Measurements from ENCODE around the gene ZNF8.

The ZNF8 gene

GRCh38 chr19:58275564-58275963 lies 3.2 kb upstream of the ZNF8 start:
- no peak overlapping the region for H3K27ac ChIP-seq
- ChIA-PET CTCF (no interaction called here), POLR2A (ENCODE audit: low non-redundant PET) (interaction anchor here (0.7 kb wide), 1 partner anchor 47 kb away, joined by 6 read pairs; the partner anchor contains the start of gene ZNF544)
- TF ChIP-seq CTCF (conservative IDR thresholded peaks at IDR 0.05; ENCODE audit: low read depth), result no peak
- no peak for DNase-seq (ENCODE audit: low spot score)

DNA sequence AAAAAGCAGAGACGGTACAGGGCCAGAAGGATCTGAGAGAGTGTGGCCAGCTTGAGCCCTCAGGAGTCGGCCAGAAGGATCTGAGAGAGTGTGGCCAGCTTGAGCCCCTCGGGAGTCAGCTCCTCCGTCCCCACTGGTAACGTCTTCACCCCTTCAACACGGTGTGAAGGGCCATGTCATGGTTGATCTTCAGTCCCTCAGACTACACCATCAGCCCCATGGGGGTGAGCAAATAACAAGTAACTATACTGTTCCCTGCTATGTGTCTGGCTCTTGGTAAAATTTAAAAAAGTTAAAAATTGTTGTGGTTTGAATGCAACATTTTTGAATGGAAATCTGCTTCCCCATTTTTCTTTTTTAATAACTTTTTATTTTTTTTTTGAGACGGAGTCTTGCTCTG lies 1.6 kb upstream of the ZNF8 start:
- peak overlapping the region; percentile 91; the same call in 1 of the 2 replicates for H3K27ac ChIP-seq
- DNase-seq (ENCODE audit: low spot score), result no peak
- TF ChIP-seq CTCF (conservative IDR thresholded peaks at IDR 0.05; ENCODE audit: low read depth), result no peak
- ChIA-PET POLR2A (ENCODE audit: low non-redundant PET) (no interaction called here), CTCF (no interaction called here)

GRCh38 chr19:58277748-58278540 lies 811 bp upstream of the ZNF8 start:
- H3K27ac ChIP-seq, result peak overlapping the region; percentile 91
- no peak for TF ChIP-seq CTCF (conservative IDR thresholded peaks at IDR 0.05; ENCODE audit: low read depth)
- CTCF ChIA-PET, result interaction anchor here (0.6 kb wide), 2 partner anchors 76 to 459 kb away, joined by 3 to 4 read pairs; no protein-coding TSS in a partner anchor
- DNase-seq (ENCODE audit: low spot score), result peak; percentile 3
- POLR2A ChIA-PET (ENCODE audit: low non-redundant PET), result no interaction called here

GRCh38 chr19:58279042-58279924 lies 528 bp downstream of the ZNF8 start:
- peak overlapping the region; percentile 91 for H3K27ac ChIP-seq
- POLR2A ChIA-PET (ENCODE audit: low non-redundant PET), result no interaction called here
- CTCF ChIA-PET, result interaction anchor here (0.7 kb wide), 1 partner anchor 18 kb away, joined by 3 read pairs; no protein-coding TSS in a partner anchor
- no peak for TF ChIP-seq CTCF (conservative IDR thresholded peaks at IDR 0.05; ENCODE audit: low read depth)
- peak; percentile 54 for DNase-seq (ENCODE audit: low spot score)

DNA sequence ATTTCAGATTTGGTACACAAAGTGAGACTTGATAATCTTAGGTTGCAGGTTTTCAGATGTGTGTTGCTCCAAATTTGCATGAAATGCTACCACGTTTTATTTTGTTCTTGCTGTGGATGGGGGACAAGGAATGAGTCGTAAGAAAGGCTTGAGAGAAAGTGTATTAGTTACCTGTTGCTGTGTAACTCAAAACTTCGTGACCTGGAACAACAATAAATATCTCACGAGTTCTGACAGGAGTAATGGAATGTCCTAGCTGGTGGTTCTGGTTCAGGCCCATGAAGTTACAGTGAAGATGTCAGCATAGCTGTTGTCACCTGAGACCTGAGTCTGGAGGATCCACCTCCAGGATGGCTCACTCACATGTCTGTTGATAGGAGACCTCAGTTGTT lies 1.2 kb downstream of the ZNF8 start:
- ChIA-PET CTCF (no interaction called here), POLR2A (ENCODE audit: low non-redundant PET) (no interaction called here)
- no peak for TF ChIP-seq CTCF (conservative IDR thresholded peaks at IDR 0.05; ENCODE audit: low read depth)
- H3K27ac ChIP-seq, result no peak overlapping the region
- peak; percentile 26 for DNase-seq (ENCODE audit: low spot score)

- ChIA-PET POLR2A (ENCODE audit: low non-redundant PET) (no interaction called here), CTCF (no interaction called here)
- no peak overlapping the region for H3K27ac ChIP-seq
- TF ChIP-seq CTCF (conservative IDR thresholded peaks at IDR 0.05; ENCODE audit: low read depth), result no peak
- no peak for DNase-seq (ENCODE audit: low spot score)
Measured at GRCh38 chr19:58284199-58284598, 5.4 kb downstream of the ZNF8 start.

All from RWPE1 (cell line).